Body of pancreas (tissue), 4 donors: ENCODE data around the gene GOLGA3. TPM values are rescaled to one million over a fixed set of nuclear protein-coding genes. Genes with fewer than 3 reads are reported as not detected.
"Not testable (repeated sequence)": the region's sequence is repeated elsewhere in the genome, so short reads cannot be mapped to it uniquely, and the experiment has no call there.

Source experiments
- ATAC-seq: fragments of 150-250 bp; one replicate; pipeline ENCODE4 v1.9.1; 2016
- DNase-seq, 4 donors: peaks; one replicate each; pipeline ENCODE4 v3.0.0-alpha.2; 2019
- H3K27ac ChIP-seq, 4 donors: fragments of 200-600 bp; sonication (generic); 1 replicate in 3 of 4; 2 replicates in 1 of 4; pipeline versions ENCODE4 v1.5.1 to v1.6.1; 2016 to 2019; ENCODE audit warnings: mild to moderate bottlenecking in 1 of 4, mixed read lengths in 1 of 4, moderate library complexity in 1 of 4
- H3K27me3 ChIP-seq, 2 donors: fragments of 200-600 bp; sonication (generic); one replicate each; pipeline ENCODE4 v1.6.0; 2016; ENCODE audit warnings: mild to moderate bottlenecking in 1 of 2
- H3K36me3 ChIP-seq, 2 donors: fragments of 200-600 bp; sonication (generic); replicated peaks in 1 of 2; 2 replicates each; pipeline ENCODE4 v1.5.1; 2016; ENCODE audit warnings: low read depth in 2 of 2; ENCODE audit not compliant: insufficient read depth in 1 of 2
- H3K4me1 ChIP-seq: fragments of 200-600 bp; sonication (generic); one replicate; pipeline ENCODE4 v1.6.0; 2016
- H3K4me3 ChIP-seq, 2 donors: fragments of 200-600 bp; sonication (generic); 1 replicate in 1 of 2; 2 replicates in 1 of 2; pipeline ENCODE4 v1.5.1; 2016 to 2019
- H3K9me3 ChIP-seq, 3 donors: fragments of 200-600 bp; sonication (generic); 1 replicate in 2 of 3; 2 replicates in 1 of 3; pipeline ENCODE4 v1.5.1; 2016
- POLR2A ChIP-seq, 3 donors: fragments of 450-650 bp; IDR thresholded peaks; one replicate each; pipeline ENCODE4 v1.6.1; 2016; ENCODE audit warnings: antibody characterized with exemption in 3 of 3, mild to moderate bottlenecking in 2 of 3
- WGBS, 2 donors: methylation state at CpG; one replicate each; pipeline ENCODE4 v1.1.5; 2017; 5-methylcytosine and 5-hydroxymethylcytosine counted together
- intact Hi-C: fragments of 100-400 bp; cut with DNase I; formaldehyde crosslinking; loops from one replicate; pipeline ENCODE4 v1.15.1; 2023
- total RNA-seq, 2 donors: library from RNA; depleted of rRNA; stranded (reverse); fragments of >200 nt; gene quantifications; one replicate each; pipeline ENCODE4 v1.1.0, GENCODE V29; 2016
- TF ChIP-seq, protein P1 (sequence below), 7 experiments: fragments of 450-650 bp in 4 of 7; fragments of 200-600 bp in 3 of 7; sonication (generic) in 3 of 7; IDR thresholded peaks; one replicate each; pipeline ENCODE4 v1.5.1; 2016 to 2019; ENCODE audit warnings: antibody characterized with exemption in 7 of 7

Gene GOLGA3
- total RNA-seq, 2 donors from 2014 or later = 57.3 to 98.6 TPM

DNA sequence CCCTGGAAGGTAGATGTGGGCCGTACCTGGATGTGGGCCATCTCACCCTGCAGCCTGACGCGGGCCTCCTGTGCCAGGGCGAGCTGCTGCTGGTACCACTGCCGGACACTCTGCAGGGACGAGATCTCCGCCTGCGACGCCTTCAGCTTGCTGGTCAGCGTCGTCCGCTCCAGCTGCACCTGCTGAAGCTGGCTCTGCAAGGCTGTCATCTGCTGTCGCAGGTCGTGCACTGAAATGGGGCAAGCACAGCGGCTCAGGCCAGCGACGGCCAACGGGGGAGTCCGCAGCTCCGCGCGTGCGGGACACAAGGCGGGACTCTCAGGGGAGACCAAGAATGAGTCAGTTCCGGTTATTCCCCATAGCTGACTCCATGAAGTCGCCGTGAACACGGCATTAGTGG, 26.9 kb downstream of the GOLGA3 start:
- no peaks in the 10 kb centered on the region for H3K4me1 ChIP-seq
- no peak overlapping the region for H3K27ac ChIP-seq
- DNase-seq = no peak
- intact Hi-C loops = no loop called here
- no peaks in the 10 kb centered on the region for H3K9me3 ChIP-seq
- WGBS, 2 donors = 87 to 92% methylated on average over 4 to 28 of the region's 28 CpGs
- no peak overlapping the region for H3K4me3 ChIP-seq
- TF ChIP-seq POLR2A (IDR thresholded peaks at IDR 0.05) = no peak
- TF ChIP-seq, protein P1, sequence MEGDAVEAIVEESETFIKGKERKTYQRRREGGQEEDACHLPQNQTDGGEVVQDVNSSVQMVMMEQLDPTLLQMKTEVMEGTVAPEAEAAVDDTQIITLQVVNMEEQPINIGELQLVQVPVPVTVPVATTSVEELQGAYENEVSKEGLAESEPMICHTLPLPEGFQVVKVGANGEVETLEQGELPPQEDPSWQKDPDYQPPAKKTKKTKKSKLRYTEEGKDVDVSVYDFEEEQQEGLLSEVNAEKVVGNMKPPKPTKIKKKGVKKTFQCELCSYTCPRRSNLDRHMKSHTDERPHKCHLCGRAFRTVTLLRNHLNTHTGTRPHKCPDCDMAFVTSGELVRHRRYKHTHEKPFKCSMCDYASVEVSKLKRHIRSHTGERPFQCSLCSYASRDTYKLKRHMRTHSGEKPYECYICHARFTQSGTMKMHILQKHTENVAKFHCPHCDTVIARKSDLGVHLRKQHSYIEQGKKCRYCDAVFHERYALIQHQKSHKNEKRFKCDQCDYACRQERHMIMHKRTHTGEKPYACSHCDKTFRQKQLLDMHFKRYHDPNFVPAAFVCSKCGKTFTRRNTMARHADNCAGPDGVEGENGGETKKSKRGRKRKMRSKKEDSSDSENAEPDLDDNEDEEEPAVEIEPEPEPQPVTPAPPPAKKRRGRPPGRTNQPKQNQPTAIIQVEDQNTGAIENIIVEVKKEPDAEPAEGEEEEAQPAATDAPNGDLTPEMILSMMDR (IDR thresholded peaks at IDR 0.05) = no peak
- ATAC-seq = no peak
- peaks cover 15 to 73% of the 10 kb centered on the region in 2 donors for H3K36me3 ChIP-seq
- H3K27me3 ChIP-seq = no peaks in the 10 kb centered on the region

DNA sequence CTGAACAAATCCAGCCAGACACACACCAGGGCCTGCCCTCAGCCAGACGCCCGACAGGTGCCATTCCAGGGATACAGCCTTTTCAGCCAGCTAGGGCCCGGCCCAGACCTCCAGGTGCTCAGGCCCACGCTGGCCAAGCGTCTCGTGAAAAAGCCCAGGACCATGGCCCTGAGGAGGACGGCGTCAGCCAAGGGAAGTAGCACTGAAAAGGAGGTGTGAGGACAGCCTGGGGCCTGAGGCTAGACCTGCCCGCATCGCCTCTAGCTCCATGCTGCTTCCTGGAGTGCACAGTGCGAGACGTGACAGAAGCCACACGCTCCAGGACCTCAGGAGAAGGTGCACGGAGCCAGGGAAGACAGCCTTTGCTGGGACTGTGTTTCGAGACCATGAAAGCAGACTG, 29.8 kb downstream of the GOLGA3 start:
- intact Hi-C loops = no loop called here
- Histone ChIP-seq H3K27ac (no peak overlapping the region), H3K27me3 (no peaks in the 10 kb centered on the region), H3K36me3 (peaks cover 15 to 70% of the 10 kb centered on the region in 2 donors), H3K4me3 (no peak overlapping the region), H3K4me1 (no peaks in the 10 kb centered on the region), H3K9me3 (no peaks in the 10 kb centered on the region)
- TF ChIP-seq, protein P1 (IDR thresholded peaks at IDR 0.05) = no peak
- TF ChIP-seq POLR2A (IDR thresholded peaks at IDR 0.05) = no peak
- 95 to 100% methylated on average over 5 to 15 of the region's 15 CpGs for WGBS, 2 donors
- DNase-seq (no peak), ATAC-seq (no peak)

DNA sequence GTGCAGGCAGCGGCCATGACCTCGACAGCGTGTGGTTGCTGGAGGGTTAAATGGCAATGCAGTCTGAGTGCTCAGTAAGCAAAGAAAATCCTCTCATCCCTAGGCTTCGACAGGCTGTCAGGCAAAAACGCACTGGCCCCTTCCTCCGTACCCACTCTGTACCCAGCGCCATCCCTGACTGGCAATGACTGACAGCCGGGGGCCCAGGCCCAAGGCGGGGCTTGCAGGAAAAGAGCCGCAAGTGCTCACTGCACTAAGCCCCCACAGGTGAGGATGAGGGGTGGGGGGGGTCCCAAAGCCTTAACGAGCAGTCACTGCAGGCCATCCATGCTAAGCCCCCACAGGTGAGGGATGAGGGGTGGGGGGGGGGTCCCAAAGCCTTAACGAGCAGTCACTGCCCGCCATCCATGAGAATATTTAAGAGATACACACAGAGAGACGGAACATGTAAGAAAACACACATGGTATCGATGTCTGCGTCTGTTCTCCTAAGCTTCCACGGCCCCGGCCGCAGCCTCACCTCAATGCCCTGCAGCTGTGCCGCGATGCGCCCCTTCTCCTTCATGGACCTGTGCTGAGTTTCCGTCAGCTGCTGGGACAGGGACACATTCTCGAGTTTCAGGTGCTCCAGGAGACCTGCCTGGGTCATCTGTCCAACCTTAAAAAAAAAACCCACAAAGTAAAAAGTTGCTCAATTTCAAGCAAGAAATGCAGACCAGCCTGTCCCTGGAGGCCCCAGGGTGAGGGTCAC, 30.7 kb downstream of the GOLGA3 start:
- Histone ChIP-seq H3K9me3 (no peaks in the 10 kb centered on the region), H3K36me3 (peaks cover 15 to 66% of the 10 kb centered on the region in 2 donors), H3K27me3 (no peaks in the 10 kb centered on the region), H3K27ac (no peak overlapping the region), H3K4me1 (no peaks in the 10 kb centered on the region), H3K4me3 (no peak overlapping the region)
- TF ChIP-seq POLR2A (IDR thresholded peaks at IDR 0.05) = no peak
- TF ChIP-seq, protein P1 (IDR thresholded peaks at IDR 0.05) = no peak
- intact Hi-C loops = no loop called here
- DNase-seq = no peak
- no peak for ATAC-seq
- WGBS, 2 donors = 93 to 96% methylated on average over 17 to 24 of the region's 24 CpGs

DNA sequence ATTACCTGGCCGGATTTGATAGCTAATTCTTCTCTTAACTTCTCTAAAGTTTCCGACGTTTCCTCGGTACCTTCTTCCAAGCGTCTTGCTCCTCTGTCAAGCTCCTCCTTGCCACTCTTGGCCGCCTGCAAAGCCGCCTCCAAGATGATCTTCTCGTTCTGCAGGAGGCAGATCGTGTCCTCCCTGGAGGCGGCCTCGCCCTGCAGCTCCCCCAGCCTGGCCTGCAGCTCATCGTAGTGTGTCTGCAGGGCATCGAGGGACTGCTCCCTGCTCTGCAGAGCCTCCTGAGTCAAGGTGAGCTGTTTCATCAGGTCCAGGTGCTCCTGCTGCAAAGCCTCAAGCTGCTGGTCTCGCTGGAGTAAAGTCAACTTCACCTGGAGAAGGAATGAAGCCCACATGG, 32.8 kb downstream of the GOLGA3 start:
- intact Hi-C loops = no loop called here
- Histone ChIP-seq H3K4me3 (no peak overlapping the region), H3K4me1 (no peaks in the 10 kb centered on the region), H3K36me3 (peaks cover 15 to 54% of the 10 kb centered on the region in 2 donors), H3K27ac (no peak overlapping the region), H3K27me3 (no peaks in the 10 kb centered on the region), H3K9me3 (no peaks in the 10 kb centered on the region)
- no peak for ATAC-seq
- TF ChIP-seq, protein P1 (IDR thresholded peaks at IDR 0.05) = no peak
- no peak for TF ChIP-seq POLR2A (IDR thresholded peaks at IDR 0.05)
- DNase-seq = no peak
- WGBS, 2 donors = 95% methylated on average over 13 to 14 of the region's 14 CpGs

DNA sequence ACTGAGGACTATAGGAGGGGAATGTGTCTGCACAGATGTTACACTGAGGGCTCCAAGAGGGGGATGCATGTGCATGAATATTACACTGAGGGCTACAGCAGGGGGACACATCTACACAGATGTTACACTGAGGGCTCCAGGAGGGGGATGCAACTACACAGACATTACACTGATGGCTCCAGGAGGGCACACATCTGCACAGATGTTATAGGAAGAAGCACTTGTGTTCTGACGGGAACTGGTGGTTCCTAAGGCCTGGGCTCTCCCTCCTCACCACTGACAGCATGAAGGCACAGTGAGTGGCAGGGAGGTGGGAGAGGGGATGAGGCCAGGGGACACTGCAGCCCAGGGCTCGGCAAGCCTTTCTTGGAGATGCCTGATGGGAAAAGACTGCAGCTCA, 36.7 kb downstream of the GOLGA3 start:
- DNase-seq, H3K27me3 ChIP-seq, H3K27ac ChIP-seq, H3K4me3 ChIP-seq, H3K4me1 ChIP-seq, intact Hi-C loops, H3K9me3 ChIP-seq, ATAC-seq: not testable (repeated sequence)
- 100% methylated on average over 2 of the region's 2 CpGs; no CpG with 5 or more reads in 1 of the 2 donors for WGBS, 2 donors
- peaks cover 5 to 33% of the 10 kb centered on the region in 2 donors for H3K36me3 ChIP-seq
